Peyer's patch (tissue), 4 donors: Measurements from ENCODE around the gene STX7.

Experiments
- POLR2A ChIP-seq, 2 donors: fragments of 450-650 bp; IDR thresholded peaks; one replicate each; pipeline ENCODE4 v1.5.1; 2017; ENCODE audit warnings: antibody characterized with exemption in 2 of 2, mild to moderate bottlenecking in 2 of 2, moderate library complexity in 2 of 2
- TF ChIP-seq, protein P1 (sequence below), 6 experiments: fragments of 450-650 bp in 4 of 6; fragments of 200-600 bp in 2 of 6; sonication (generic) in 1 of 6; IDR thresholded peaks; one replicate each; pipeline ENCODE4 v1.5.1; 2017 to 2019; ENCODE audit warnings: antibody characterized with exemption in 6 of 6, mild to moderate bottlenecking in 3 of 6, moderate library complexity in 1 of 6

DNA sequence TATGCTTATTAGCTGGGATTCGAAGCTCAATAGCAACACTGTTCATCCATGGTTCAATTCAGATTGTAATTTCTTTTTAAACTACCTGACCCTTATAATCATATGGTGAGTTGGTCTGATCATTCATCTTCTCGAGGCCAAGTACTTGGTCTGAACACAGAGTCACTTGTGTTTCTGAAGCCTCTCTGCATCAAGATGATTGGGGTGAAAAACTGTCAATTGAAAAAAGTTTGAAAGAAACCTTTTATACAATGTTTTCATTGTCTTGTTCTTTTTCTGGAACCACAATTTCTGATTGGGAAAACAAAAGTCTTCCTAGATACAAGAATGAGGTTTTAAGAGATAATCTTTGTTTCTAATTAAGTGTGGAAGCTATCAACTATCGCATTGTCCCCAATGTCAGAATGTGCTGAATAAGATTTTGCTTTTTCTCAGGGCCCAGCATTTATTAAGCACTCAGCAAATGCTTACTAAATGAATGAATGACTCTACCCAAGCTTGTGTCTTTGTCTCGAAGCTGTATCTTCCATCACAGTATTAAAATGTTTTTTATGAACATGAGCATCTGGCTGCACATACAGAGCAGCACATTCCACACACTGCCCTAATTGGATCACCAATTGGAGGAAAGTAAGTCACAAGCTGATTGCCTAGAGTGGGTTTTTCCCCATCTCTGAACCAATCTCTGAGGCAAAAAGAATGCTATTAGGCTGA lies 66.6 kb downstream of the STX7 start:
- TF ChIP-seq, protein P1, sequence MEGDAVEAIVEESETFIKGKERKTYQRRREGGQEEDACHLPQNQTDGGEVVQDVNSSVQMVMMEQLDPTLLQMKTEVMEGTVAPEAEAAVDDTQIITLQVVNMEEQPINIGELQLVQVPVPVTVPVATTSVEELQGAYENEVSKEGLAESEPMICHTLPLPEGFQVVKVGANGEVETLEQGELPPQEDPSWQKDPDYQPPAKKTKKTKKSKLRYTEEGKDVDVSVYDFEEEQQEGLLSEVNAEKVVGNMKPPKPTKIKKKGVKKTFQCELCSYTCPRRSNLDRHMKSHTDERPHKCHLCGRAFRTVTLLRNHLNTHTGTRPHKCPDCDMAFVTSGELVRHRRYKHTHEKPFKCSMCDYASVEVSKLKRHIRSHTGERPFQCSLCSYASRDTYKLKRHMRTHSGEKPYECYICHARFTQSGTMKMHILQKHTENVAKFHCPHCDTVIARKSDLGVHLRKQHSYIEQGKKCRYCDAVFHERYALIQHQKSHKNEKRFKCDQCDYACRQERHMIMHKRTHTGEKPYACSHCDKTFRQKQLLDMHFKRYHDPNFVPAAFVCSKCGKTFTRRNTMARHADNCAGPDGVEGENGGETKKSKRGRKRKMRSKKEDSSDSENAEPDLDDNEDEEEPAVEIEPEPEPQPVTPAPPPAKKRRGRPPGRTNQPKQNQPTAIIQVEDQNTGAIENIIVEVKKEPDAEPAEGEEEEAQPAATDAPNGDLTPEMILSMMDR (IDR thresholded peaks at IDR 0.05) = no peak
- TF ChIP-seq POLR2A (IDR thresholded peaks at IDR 0.05) = no peak
